Thyroid gland (tissue), 4 donors: ENCODE results near the gene CYP24A1.

ENCODE experiments used
- POLR2A ChIP-seq, 2 donors: fragments of 450-650 bp; IDR thresholded peaks; one replicate each; pipeline ENCODE4 v1.6.1; 2017; ENCODE audit warnings: antibody characterized with exemption in 2 of 2, mild to moderate bottlenecking in 2 of 2, moderate library complexity in 1 of 2
- TF ChIP-seq, protein P1 (sequence below), 6 experiments: fragments of 200-600 bp in 3 of 6; fragments of 450-650 bp in 3 of 6; sonication (generic) in 3 of 6; IDR thresholded peaks; one replicate each; pipeline ENCODE4 v1.5.1; 2016 to 2019; ENCODE audit warnings: antibody characterized with exemption in 6 of 6, mild to moderate bottlenecking in 2 of 6, inconsistent platforms in 1 of 6, moderate library complexity in 1 of 6

DNA sequence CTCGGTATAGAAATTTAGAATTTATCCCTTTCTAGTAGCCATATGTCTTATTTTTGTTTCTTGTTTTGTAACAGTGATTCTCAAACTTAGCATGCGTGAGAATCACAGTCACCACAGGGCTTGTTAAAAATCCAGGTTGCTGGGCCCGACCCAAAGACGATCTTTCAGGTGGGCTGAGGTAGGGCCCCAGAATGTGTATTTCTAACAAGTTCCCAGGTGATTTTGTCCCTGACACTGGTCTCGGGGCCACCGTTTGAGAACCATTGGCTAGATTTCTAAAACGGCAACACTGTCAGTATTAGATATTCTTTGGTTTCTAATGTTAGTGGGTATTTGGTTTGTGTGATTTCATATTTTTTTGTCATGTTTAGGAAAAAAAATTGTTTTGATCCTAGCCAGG lies 44.0 kb upstream of the CYP24A1 start:
- TF ChIP-seq, protein P1, sequence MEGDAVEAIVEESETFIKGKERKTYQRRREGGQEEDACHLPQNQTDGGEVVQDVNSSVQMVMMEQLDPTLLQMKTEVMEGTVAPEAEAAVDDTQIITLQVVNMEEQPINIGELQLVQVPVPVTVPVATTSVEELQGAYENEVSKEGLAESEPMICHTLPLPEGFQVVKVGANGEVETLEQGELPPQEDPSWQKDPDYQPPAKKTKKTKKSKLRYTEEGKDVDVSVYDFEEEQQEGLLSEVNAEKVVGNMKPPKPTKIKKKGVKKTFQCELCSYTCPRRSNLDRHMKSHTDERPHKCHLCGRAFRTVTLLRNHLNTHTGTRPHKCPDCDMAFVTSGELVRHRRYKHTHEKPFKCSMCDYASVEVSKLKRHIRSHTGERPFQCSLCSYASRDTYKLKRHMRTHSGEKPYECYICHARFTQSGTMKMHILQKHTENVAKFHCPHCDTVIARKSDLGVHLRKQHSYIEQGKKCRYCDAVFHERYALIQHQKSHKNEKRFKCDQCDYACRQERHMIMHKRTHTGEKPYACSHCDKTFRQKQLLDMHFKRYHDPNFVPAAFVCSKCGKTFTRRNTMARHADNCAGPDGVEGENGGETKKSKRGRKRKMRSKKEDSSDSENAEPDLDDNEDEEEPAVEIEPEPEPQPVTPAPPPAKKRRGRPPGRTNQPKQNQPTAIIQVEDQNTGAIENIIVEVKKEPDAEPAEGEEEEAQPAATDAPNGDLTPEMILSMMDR (IDR thresholded peaks at IDR 0.05), result no peak
- TF ChIP-seq POLR2A (IDR thresholded peaks at IDR 0.05), result no peak
